ENCODE data around the gene C9orf78.
A peak's percentile ranks its signal among the peaks of the same experiment; 100 is the strongest.

Gene C9orf78

GRCh38 chr9:129835128-129835859, at the start of gene C9orf78, which contains the start of gene USP20:
Gene C9orf78, minus strand, starts transcription at chr9:129835275. Its CDS starts 54 bp downstream, at chr9:129835221.
Gene USP20, plus strand, starts transcription at chr9:129835458. Its CDS starts 17,098 bp downstream, at chr9:129852556.
- H3K4me3 ChIP-seq (replicated peaks; ENCODE audit: low read depth, low read length): peak within 1 kb of the TSS; percentile 97
- peak; percentile 65 for DNase-seq (ENCODE audit: extremely low read depth, low read depth)
- TF ChIP-seq CTCF (IDR thresholded peaks at IDR 0.05; ENCODE audit: low read depth, low read length, missing control alignments): no peak

DNA sequence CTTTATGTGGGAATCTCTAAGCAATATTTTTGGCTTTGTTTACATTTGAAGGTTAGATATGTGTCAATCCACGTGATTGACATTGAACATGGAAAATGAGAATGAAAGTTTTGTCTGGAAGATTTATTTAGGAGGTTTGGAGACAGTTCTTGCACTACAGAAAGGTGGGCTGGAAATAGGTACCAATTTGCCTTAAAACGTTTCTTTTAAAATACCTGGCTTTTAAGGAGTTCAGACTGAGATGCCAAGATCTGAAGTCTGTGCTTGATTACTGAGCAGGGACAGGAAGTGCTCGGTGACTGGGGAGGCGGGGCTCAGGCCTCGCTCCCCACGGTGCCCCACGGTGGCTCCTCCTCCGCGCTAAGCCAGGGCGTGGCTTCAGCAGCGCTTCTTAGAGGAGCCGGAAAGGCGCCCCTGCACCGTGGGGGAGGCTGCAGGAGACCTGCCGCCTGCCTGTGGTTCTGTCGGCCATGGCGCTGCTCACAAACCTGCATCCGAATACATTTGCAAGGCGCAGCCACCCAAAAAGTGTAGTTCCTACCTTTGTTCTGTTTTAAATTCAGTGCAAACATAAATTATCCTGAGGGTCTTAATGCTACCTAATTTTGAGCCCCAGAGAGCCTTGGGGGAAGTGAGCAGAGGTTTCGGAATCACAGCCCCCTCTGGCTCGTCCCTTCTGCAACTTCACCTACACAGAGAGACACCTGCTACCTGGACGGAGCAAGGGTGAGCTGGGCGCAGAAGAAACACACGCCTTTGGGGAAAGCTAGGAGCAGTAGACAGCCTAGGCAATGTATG, 49.3 kb upstream of the C9orf78 start:
- peak overlapping the region; percentile 9; the same call in 1 of the 2 replicates for H3K4me3 ChIP-seq (replicated peaks; ENCODE audit: low read depth, low read length)
- peak; percentile 62 for DNase-seq (ENCODE audit: extremely low read depth, low read depth)
- no peak for TF ChIP-seq CTCF (IDR thresholded peaks at IDR 0.05; ENCODE audit: low read depth, low read length, missing control alignments)

DNA sequence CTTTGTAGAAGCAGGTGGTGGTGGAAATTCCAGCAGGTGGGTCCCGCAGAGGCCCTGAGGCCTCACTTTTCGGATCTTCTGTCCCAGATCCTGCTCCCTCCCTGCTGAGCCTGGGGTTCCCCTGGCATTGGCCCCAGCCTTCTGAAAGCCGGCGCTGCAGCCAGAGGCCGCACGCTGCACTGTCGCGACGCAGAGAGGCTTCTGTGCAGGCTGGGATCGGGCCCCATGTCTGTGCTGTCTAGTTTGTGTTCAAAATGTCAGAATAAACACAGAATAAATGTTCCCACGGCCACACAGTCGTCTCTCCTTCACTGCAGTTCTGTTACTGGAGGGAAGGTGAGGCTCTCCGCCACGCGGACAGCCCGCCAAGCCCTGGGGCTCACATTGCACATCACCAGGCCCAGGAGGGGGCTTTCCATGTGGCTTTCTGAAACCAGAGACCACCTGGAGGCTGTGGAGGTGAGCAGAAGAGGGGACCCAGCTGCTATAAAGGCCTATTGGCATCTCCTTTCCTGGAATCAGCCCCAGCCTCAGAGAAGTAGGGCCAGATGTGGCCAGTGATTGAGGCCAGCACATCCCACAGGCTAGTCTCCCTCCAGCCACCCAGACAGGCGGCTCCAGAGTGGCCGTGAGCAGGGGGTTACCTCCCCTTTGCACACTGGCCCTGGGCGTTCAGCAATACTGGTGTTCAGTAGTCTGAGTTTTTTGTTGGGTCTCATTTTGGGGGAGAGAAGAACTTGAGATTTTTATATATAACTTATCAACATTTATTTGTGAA, 46.7 kb upstream of the C9orf78 start:
- TF ChIP-seq CTCF (IDR thresholded peaks at IDR 0.05; ENCODE audit: low read depth, low read length, missing control alignments): no peak
- H3K4me3 ChIP-seq (replicated peaks; ENCODE audit: low read depth, low read length): no peak overlapping the region
- no peak for DNase-seq (ENCODE audit: extremely low read depth, low read depth)

- DNase-seq (ENCODE audit: extremely low read depth, low read depth): no peak
- H3K4me3 ChIP-seq (replicated peaks; ENCODE audit: low read depth, low read length): no peak overlapping the region
- no peak for TF ChIP-seq CTCF (IDR thresholded peaks at IDR 0.05; ENCODE audit: low read depth, low read length, missing control alignments)
Observed at GRCh38 chr9:129880654-129881546, 45.8 kb upstream of the C9orf78 start.

- no peak overlapping the region for H3K4me3 ChIP-seq (replicated peaks; ENCODE audit: low read depth, low read length)
- no peak for DNase-seq (ENCODE audit: extremely low read depth, low read depth)
- no peak for TF ChIP-seq CTCF (IDR thresholded peaks at IDR 0.05; ENCODE audit: low read depth, low read length, missing control alignments)
Observed at GRCh38 chr9:129879991-129880653, 45.0 kb upstream of the C9orf78 start.

All from HFF-Myc (cell line).